ENCODE measurements around the gene YPEL2.
A peak's percentile ranks its signal among the peaks of the same experiment; 100 is the strongest.

YPEL2 gene

GRCh38 chr17:59333836-59334235 lies 2.4 kb downstream of the YPEL2 start:
- Histone ChIP-seq H3K9me3 (replicated peaks in 1 of 2; ENCODE audit: control insufficient read depth in 2 of 2, insufficient read depth in 1 of 2, low read depth in 1 of 2, low read length in 2 of 2) (no peaks in the 10 kb centered on the region), H2BK5ac (ENCODE audit: low read length) (no peak overlapping the region), H3K27ac (replicated peaks; ENCODE audit: low read length) (no peak overlapping the region), H3K18ac (ENCODE audit: low read length) (no peak overlapping the region), H3K4ac (ENCODE audit: low read length) (no peak overlapping the region), H2AK5ac (ENCODE audit: low read depth, low read length) (no peak overlapping the region), H3K14ac (ENCODE audit: low read length) (no peak overlapping the region), H3K4me2 (ENCODE audit: insufficient read depth, low read length, poor library complexity, severe bottlenecking) (no peak overlapping the region), H2BK120ac (ENCODE audit: low read depth, low read length) (no peak overlapping the region), H3K4me1 (ENCODE audit: control insufficient read depth in 2 of 2, insufficient read depth in 1 of 2, low read depth in 1 of 2, low read length in 2 of 2) (peaks cover 28 to 37% of the 10 kb centered on the region in 2 donors), H3K4me3 (ENCODE audit: low read length in 2 of 2) (peak overlapping the region in 1 of 2 donors; percentile 4), H2AFZ (ENCODE audit: low read length) (no peak overlapping the region), H3K36me3 (replicated peaks in 1 of 2; ENCODE audit: control insufficient read depth in 2 of 2, insufficient read depth in 2 of 2, low read length in 2 of 2) (no peaks in the 10 kb centered on the region), H2BK12ac (ENCODE audit: low read length) (no peak overlapping the region), H3K79me1 (ENCODE audit: low read depth, low read length) (peaks cover 2% of the 10 kb centered on the region), H4K91ac (ENCODE audit: low read depth, low read length, poor library complexity) (no peak overlapping the region), H2BK15ac (ENCODE audit: low read length) (no peak overlapping the region), H3K9ac (ENCODE audit: low read depth, low read length, poor library complexity) (no peak overlapping the region), H4K8ac (ENCODE audit: low read depth, low read length) (no peak overlapping the region), H3K23ac (ENCODE audit: low read depth, low read length, poor library complexity) (no peak overlapping the region), H3K27me3 (ENCODE audit: control insufficient read depth in 3 of 3, insufficient read depth in 3 of 3, low read depth in 1 of 3, low read length in 3 of 3) (no peaks in the 10 kb centered on the region)
- WGBS, 2 donors (ENCODE audit: extremely low coverage in 2 of 2, insufficient read length in 2 of 2, insufficient replicate concordance in 1 of 2), result no CpG with 5 or more reads among the region's 2 CpGs
- DNase-seq (ENCODE audit: low spot score), result no peak

GRCh38 chr17:59335685-59336084 lies 4.2 kb downstream of the YPEL2 start:
- no peak overlapping the region for H3K4me2 ChIP-seq (ENCODE audit: insufficient read depth, low read length, poor library complexity, severe bottlenecking)
- no peak overlapping the region for H3K14ac ChIP-seq (ENCODE audit: low read length)
- no peak overlapping the region for H3K9ac ChIP-seq (ENCODE audit: low read depth, low read length, poor library complexity)
- H2AK5ac ChIP-seq (ENCODE audit: low read depth, low read length), result no peak overlapping the region
- H2BK5ac ChIP-seq (ENCODE audit: low read length), result no peak overlapping the region
- no peak overlapping the region for H3K23ac ChIP-seq (ENCODE audit: low read depth, low read length, poor library complexity)
- H3K4me1 ChIP-seq (ENCODE audit: control insufficient read depth in 2 of 2, insufficient read depth in 1 of 2, low read depth in 1 of 2, low read length in 2 of 2), result peaks cover 17 to 21% of the 10 kb centered on the region in 2 donors
- no peak overlapping the region for H3K4ac ChIP-seq (ENCODE audit: low read length)
- no peak overlapping the region for H3K18ac ChIP-seq (ENCODE audit: low read length)
- H4K8ac ChIP-seq (ENCODE audit: low read depth, low read length), result no peak overlapping the region
- H2BK120ac ChIP-seq (ENCODE audit: low read depth, low read length), result no peak overlapping the region
- no peak overlapping the region for H2BK15ac ChIP-seq (ENCODE audit: low read length)
- H4K91ac ChIP-seq (ENCODE audit: low read depth, low read length, poor library complexity), result no peak overlapping the region
- H3K9me3 ChIP-seq (replicated peaks in 1 of 2; ENCODE audit: control insufficient read depth in 2 of 2, insufficient read depth in 1 of 2, low read depth in 1 of 2, low read length in 2 of 2), result no peaks in the 10 kb centered on the region
- no peak overlapping the region for H2AFZ ChIP-seq (ENCODE audit: low read length)
- H2BK12ac ChIP-seq (ENCODE audit: low read length), result no peak overlapping the region
- no CpG with 5 or more reads among the region's 10 CpGs for WGBS, 2 donors (ENCODE audit: extremely low coverage in 2 of 2, insufficient read length in 2 of 2, insufficient replicate concordance in 1 of 2)
- no peak overlapping the region for H3K4me3 ChIP-seq (ENCODE audit: low read length in 2 of 2)
- no peaks in the 10 kb centered on the region for H3K36me3 ChIP-seq (replicated peaks in 1 of 2; ENCODE audit: control insufficient read depth in 2 of 2, insufficient read depth in 2 of 2, low read length in 2 of 2)
- peaks cover 2% of the 10 kb centered on the region for H3K79me1 ChIP-seq (ENCODE audit: low read depth, low read length)
- DNase-seq (ENCODE audit: low spot score), result no peak
- H3K27me3 ChIP-seq (ENCODE audit: control insufficient read depth in 3 of 3, insufficient read depth in 3 of 3, low read depth in 1 of 3, low read length in 3 of 3), result no peaks in the 10 kb centered on the region
- no peak overlapping the region for H3K27ac ChIP-seq (replicated peaks; ENCODE audit: low read length)

GRCh38 chr17:59337741-59338299 lies 6.4 kb downstream of the YPEL2 start:
- no peak for DNase-seq (ENCODE audit: low spot score)
- H3K4me2 ChIP-seq (ENCODE audit: insufficient read depth, low read length, poor library complexity, severe bottlenecking), result no peak overlapping the region
- no peak overlapping the region for H2BK120ac ChIP-seq (ENCODE audit: low read depth, low read length)

GRCh38 chr17:59338498-59338897 lies 7.0 kb downstream of the YPEL2 start:
- Histone ChIP-seq H3K23ac (ENCODE audit: low read depth, low read length, poor library complexity) (no peak overlapping the region), H2BK120ac (ENCODE audit: low read depth, low read length) (no peak overlapping the region), H3K79me1 (ENCODE audit: low read depth, low read length) (peaks cover 2% of the 10 kb centered on the region), H3K14ac (ENCODE audit: low read length) (no peak overlapping the region), H2BK5ac (ENCODE audit: low read length) (no peak overlapping the region), H3K4ac (ENCODE audit: low read length) (no peak overlapping the region), H3K4me3 (ENCODE audit: low read length in 2 of 2) (no peak overlapping the region), H3K9me3 (replicated peaks in 1 of 2; ENCODE audit: control insufficient read depth in 2 of 2, insufficient read depth in 1 of 2, low read depth in 1 of 2, low read length in 2 of 2) (no peaks in the 10 kb centered on the region), H2BK15ac (ENCODE audit: low read length) (no peak overlapping the region), H3K18ac (ENCODE audit: low read length) (no peak overlapping the region), H3K27ac (replicated peaks; ENCODE audit: low read length) (no peak overlapping the region), H3K4me1 (ENCODE audit: control insufficient read depth in 2 of 2, insufficient read depth in 1 of 2, low read depth in 1 of 2, low read length in 2 of 2) (peaks cover 9 to 17% of the 10 kb centered on the region in 2 donors), H3K4me2 (ENCODE audit: insufficient read depth, low read length, poor library complexity, severe bottlenecking) (no peak overlapping the region), H4K91ac (ENCODE audit: low read depth, low read length, poor library complexity) (no peak overlapping the region), H3K9ac (ENCODE audit: low read depth, low read length, poor library complexity) (no peak overlapping the region), H4K8ac (ENCODE audit: low read depth, low read length) (no peak overlapping the region), H3K36me3 (replicated peaks in 1 of 2; ENCODE audit: control insufficient read depth in 2 of 2, insufficient read depth in 2 of 2, low read length in 2 of 2) (no peaks in the 10 kb centered on the region), H2BK12ac (ENCODE audit: low read length) (no peak overlapping the region), H3K27me3 (ENCODE audit: control insufficient read depth in 3 of 3, insufficient read depth in 3 of 3, low read depth in 1 of 3, low read length in 3 of 3) (no peaks in the 10 kb centered on the region), H2AK5ac (ENCODE audit: low read depth, low read length) (no peak overlapping the region), H2AFZ (ENCODE audit: low read length) (no peak overlapping the region)
- no peak for DNase-seq (ENCODE audit: low spot score)
- no CpG with 5 or more reads among the region's 5 CpGs for WGBS, 2 donors (ENCODE audit: extremely low coverage in 2 of 2, insufficient read length in 2 of 2, insufficient replicate concordance in 1 of 2)

More at GRCh38 chr17:59337741-59338299, 6.4 kb downstream of the YPEL2 start:
- H3K4me3 ChIP-seq (ENCODE audit: low read length in 2 of 2), result no peak overlapping the region
- no peaks in the 10 kb centered on the region for H3K36me3 ChIP-seq (replicated peaks in 1 of 2; ENCODE audit: control insufficient read depth in 2 of 2, insufficient read depth in 2 of 2, low read length in 2 of 2)
- H3K4me1 ChIP-seq (ENCODE audit: control insufficient read depth in 2 of 2, insufficient read depth in 1 of 2, low read depth in 1 of 2, low read length in 2 of 2), result peaks cover 16 to 20% of the 10 kb centered on the region in 2 donors
- H4K8ac ChIP-seq (ENCODE audit: low read depth, low read length), result no peak overlapping the region
- no peak overlapping the region for H2AK5ac ChIP-seq (ENCODE audit: low read depth, low read length)
- H2BK5ac ChIP-seq (ENCODE audit: low read length), result no peak overlapping the region
- H2BK12ac ChIP-seq (ENCODE audit: low read length), result no peak overlapping the region
- no peak overlapping the region for H3K27ac ChIP-seq (replicated peaks; ENCODE audit: low read length)
- H4K91ac ChIP-seq (ENCODE audit: low read depth, low read length, poor library complexity), result no peak overlapping the region
- H3K27me3 ChIP-seq (ENCODE audit: control insufficient read depth in 3 of 3, insufficient read depth in 3 of 3, low read depth in 1 of 3, low read length in 3 of 3), result no peaks in the 10 kb centered on the region
- no peak overlapping the region for H3K4ac ChIP-seq (ENCODE audit: low read length)
- H3K23ac ChIP-seq (ENCODE audit: low read depth, low read length, poor library complexity), result no peak overlapping the region
- no peaks in the 10 kb centered on the region for H3K9me3 ChIP-seq (replicated peaks in 1 of 2; ENCODE audit: control insufficient read depth in 2 of 2, insufficient read depth in 1 of 2, low read depth in 1 of 2, low read length in 2 of 2)
- no peak overlapping the region for H3K14ac ChIP-seq (ENCODE audit: low read length)
- no peak overlapping the region for H3K18ac ChIP-seq (ENCODE audit: low read length)
- H2AFZ ChIP-seq (ENCODE audit: low read length), result no peak overlapping the region
- H3K79me1 ChIP-seq (ENCODE audit: low read depth, low read length), result peaks cover 2% of the 10 kb centered on the region
- WGBS, 2 donors (ENCODE audit: extremely low coverage in 2 of 2, insufficient read length in 2 of 2, insufficient replicate concordance in 1 of 2), result no CpG with 5 or more reads among the region's 5 CpGs
- no peak overlapping the region for H3K9ac ChIP-seq (ENCODE audit: low read depth, low read length, poor library complexity)
- no peak overlapping the region for H2BK15ac ChIP-seq (ENCODE audit: low read length)
